Osteoblast (primary cell): ENCODE results near the gene SPTBN1. TPM values are rescaled to one million over a fixed set of nuclear protein-coding genes. Genes with fewer than 3 reads are reported as not detected.

Experiments used
- DNase-seq: peaks from one replicate; pipeline ENCODE4 v3.0.0; 2011; ENCODE audit warnings: low spot score, mixed read lengths; ENCODE audit not compliant: insufficient read length; ENCODE audit errors: missing footprints
- H2AFZ ChIP-seq: 2 replicates; pipeline ENCODE4 v1.6.0; 2011; ENCODE audit warnings: mild to moderate bottlenecking, low read length
- H3K27ac ChIP-seq: 2 replicates; pipeline ENCODE4 v1.5.1; 2011; ENCODE audit warnings: mild to moderate bottlenecking, low read depth, low read length, moderate library complexity
- H3K27me3 ChIP-seq: 2 replicates; pipeline ENCODE4 v1.6.0; 2012; ENCODE audit warnings: mild to moderate bottlenecking, control low read depth, inconsistent platforms, low read length, moderate library complexity; ENCODE audit not compliant: insufficient read depth
- H3K36me3 ChIP-seq: 2 replicates; pipeline ENCODE4 v1.5.1; 2011; ENCODE audit warnings: mild to moderate bottlenecking, low read length, control low read depth, moderate library complexity; ENCODE audit not compliant: insufficient read depth
- H3K4me1 ChIP-seq: 2 replicates; pipeline ENCODE4 v1.5.1; 2011; ENCODE audit warnings: mild to moderate bottlenecking, low read length, control low read depth, moderate library complexity; ENCODE audit not compliant: insufficient read depth
- H3K4me2 ChIP-seq: 2 replicates; pipeline ENCODE4 v1.6.0; 2011; ENCODE audit warnings: mild to moderate bottlenecking, low read length; ENCODE audit not compliant: insufficient read depth
- H3K4me3 ChIP-seq: fragments of 200-600 bp; sonication (generic); 3 replicates; pipeline ENCODE4 v1.5.1; 2012; ENCODE audit warnings: mild to moderate bottlenecking, low read length, inconsistent platforms; ENCODE audit not compliant: insufficient read depth
- H3K79me2 ChIP-seq: 2 replicates; pipeline ENCODE4 v1.6.0; 2012; ENCODE audit warnings: mild to moderate bottlenecking, low read length, control low read depth, inconsistent platforms; ENCODE audit not compliant: insufficient read depth
- H3K9me3 ChIP-seq: 2 replicates; pipeline ENCODE4 v1.5.1; 2011; ENCODE audit warnings: low read depth, low read length, control low read depth
- H4K20me1 ChIP-seq: 2 replicates; pipeline ENCODE4 v1.6.0; 2012; ENCODE audit warnings: mild to moderate bottlenecking, low read length, control low read depth; ENCODE audit not compliant: insufficient read depth
- total RNA-seq: library from RNA; depleted of rRNA; stranded (reverse); fragments of >200 nt; gene quantifications from 2 replicates; pipeline ENCODE4 v1.2.3, GENCODE V29; 2012
- TF ChIP-seq, protein P1 (sequence below): IDR thresholded peaks from 2 replicates; pipeline ENCODE4 v1.5.1; 2011; ENCODE audit warnings: mild to moderate bottlenecking, low read depth, low read length, moderate library complexity; ENCODE audit errors: extremely low read depth

The SPTBN1 gene
- total RNA-seq, 1 donor: 249 TPM

DNA sequence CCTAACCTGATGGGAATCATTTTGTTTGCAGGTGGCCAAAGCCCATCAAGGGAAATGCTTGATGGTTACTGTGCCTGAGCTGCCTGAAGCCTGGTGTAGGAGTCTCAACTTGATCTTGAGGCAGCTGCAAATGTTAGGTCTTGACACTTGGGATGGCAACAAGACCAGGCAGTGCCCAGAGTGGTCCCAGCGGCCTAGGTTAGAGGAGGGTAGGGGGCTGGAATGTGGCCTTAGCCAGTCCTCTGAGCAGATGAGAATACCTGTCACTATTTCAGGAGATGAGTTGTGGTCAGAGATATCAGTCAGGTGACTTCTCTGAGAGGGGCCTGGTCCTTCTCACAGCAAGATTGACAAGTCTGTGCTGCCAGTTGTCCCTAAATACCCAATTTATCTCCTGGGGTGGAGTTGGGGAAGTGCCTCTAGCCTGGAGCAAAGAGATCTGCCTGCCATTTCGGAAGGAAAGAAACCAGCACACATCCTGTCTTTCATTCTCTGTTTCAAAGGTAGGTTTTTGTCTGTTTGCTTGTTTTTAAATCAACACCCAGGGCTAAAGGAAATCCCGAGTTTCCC, 13.4 kb downstream of the SPTBN1 start:
- H3K27ac ChIP-seq: peak overlapping the region; percentile 27
- TF ChIP-seq, protein P1, sequence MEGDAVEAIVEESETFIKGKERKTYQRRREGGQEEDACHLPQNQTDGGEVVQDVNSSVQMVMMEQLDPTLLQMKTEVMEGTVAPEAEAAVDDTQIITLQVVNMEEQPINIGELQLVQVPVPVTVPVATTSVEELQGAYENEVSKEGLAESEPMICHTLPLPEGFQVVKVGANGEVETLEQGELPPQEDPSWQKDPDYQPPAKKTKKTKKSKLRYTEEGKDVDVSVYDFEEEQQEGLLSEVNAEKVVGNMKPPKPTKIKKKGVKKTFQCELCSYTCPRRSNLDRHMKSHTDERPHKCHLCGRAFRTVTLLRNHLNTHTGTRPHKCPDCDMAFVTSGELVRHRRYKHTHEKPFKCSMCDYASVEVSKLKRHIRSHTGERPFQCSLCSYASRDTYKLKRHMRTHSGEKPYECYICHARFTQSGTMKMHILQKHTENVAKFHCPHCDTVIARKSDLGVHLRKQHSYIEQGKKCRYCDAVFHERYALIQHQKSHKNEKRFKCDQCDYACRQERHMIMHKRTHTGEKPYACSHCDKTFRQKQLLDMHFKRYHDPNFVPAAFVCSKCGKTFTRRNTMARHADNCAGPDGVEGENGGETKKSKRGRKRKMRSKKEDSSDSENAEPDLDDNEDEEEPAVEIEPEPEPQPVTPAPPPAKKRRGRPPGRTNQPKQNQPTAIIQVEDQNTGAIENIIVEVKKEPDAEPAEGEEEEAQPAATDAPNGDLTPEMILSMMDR: no peak
- peaks cover 28% of the 10 kb centered on the region for H4K20me1 ChIP-seq
- H3K4me1 ChIP-seq: peaks cover 30% of the 10 kb centered on the region
- peaks cover 88% of the 10 kb centered on the region for H3K79me2 ChIP-seq
- H3K36me3 ChIP-seq: no peaks in the 10 kb centered on the region
- no peaks in the 10 kb centered on the region for H3K27me3 ChIP-seq
- DNase-seq: no peak
- H2AFZ ChIP-seq: no peak overlapping the region
- no peak overlapping the region for H3K4me2 ChIP-seq
- no peak overlapping the region for H3K4me3 ChIP-seq
- no peaks in the 10 kb centered on the region for H3K9me3 ChIP-seq

DNA sequence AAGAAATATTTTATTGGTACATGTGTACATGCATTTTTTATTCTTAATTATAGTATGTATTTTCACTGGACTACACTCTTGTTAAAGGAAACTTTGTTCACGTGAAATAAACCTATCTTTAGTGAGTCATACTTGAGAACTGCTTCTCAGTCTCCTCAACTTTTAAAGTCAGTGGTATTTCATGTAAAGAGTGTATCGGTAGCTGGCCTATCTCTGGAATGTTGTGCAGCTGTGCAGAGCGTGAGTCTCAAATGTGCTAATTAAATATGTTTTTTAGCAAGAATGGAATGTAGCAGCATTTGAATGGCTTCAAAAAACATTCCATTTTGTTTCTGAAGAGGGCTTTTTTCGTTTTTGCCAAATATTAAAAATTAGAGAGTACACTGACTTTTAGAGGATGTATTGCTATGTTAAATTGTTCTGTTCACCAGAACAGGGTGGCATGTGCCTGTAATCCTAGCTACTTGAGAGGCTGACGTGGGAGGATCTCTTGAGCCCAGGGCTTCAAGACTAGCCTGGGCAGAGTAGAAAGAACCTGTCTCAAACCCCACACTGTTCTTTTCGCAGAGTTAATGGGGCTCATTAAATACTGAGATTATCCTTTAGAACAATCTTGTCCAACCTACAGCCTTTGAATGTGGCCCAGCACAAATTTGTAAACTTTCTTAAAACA, 14.3 kb downstream of the SPTBN1 start:
- Histone ChIP-seq H3K36me3 (no peaks in the 10 kb centered on the region), H3K4me3 (no peak overlapping the region), H3K27ac (peak overlapping the region; percentile 40), H4K20me1 (peaks cover 29% of the 10 kb centered on the region), H3K27me3 (no peaks in the 10 kb centered on the region), H2AFZ (no peak overlapping the region), H3K4me2 (no peak overlapping the region), H3K9me3 (no peaks in the 10 kb centered on the region), H3K4me1 (peaks cover 30% of the 10 kb centered on the region), H3K79me2 (peaks cover 86% of the 10 kb centered on the region)
- TF ChIP-seq, protein P1: no peak
- no peak for DNase-seq

DNA sequence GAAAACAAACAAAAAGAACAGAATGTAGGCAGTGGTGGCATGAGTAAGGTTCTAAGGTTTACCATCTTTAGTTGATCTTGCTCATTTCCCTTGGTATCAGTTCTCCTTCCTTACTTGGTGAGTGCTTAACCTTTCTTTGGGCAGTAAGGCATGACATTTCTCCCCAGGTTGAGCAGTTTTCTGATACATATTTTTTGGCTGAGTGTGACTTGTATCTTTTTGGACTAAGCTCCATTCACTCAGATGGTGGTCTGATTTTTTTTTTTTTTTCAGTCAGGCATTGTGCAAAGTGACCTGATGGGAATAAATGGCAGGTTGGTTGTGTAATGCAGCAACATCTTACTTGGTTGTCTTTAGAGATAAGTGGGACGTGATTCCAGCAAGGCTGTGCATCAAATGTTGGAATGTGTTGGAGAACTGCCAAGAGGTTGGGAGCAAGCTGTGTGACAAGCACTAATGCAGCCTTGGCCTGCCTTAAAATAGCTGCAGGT, 15.1 kb downstream of the SPTBN1 start:
- no peaks in the 10 kb centered on the region for H3K27me3 ChIP-seq
- no peaks in the 10 kb centered on the region for H3K9me3 ChIP-seq
- H3K27ac ChIP-seq: peak overlapping the region; percentile 40
- peaks cover 36% of the 10 kb centered on the region for H4K20me1 ChIP-seq
- H3K4me3 ChIP-seq: no peak overlapping the region
- H3K4me2 ChIP-seq: no peak overlapping the region
- TF ChIP-seq, protein P1: no peak
- H3K36me3 ChIP-seq: no peaks in the 10 kb centered on the region
- DNase-seq: no peak
- peaks cover 30% of the 10 kb centered on the region for H3K4me1 ChIP-seq
- no peak overlapping the region for H2AFZ ChIP-seq
- H3K79me2 ChIP-seq: peaks cover 88% of the 10 kb centered on the region

DNA sequence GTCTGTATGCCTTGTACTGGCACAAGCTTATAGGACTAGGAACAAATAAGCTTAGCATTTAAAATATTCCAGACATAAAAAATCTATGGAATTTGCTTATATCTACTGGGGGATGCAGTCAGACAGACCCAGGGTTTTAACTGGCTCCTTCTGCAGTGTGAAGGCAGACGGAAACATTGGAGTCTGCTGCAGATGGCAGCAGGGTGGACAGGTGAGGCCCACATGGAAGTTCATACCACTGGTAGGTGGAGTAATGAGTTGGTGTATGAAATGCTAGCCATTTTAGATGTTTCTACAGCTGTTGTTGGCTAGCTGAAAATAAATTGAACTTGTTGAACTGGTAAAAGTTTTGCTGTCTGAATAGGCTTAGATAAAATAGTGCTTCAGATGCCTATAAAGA, 17.7 kb downstream of the SPTBN1 start:
- Histone ChIP-seq H3K36me3 (no peaks in the 10 kb centered on the region), H3K4me3 (no peak overlapping the region), H3K4me1 (peaks cover 27% of the 10 kb centered on the region), H3K4me2 (no peak overlapping the region), H4K20me1 (peaks cover 34% of the 10 kb centered on the region), H3K79me2 (peaks cover 91% of the 10 kb centered on the region), H2AFZ (no peak overlapping the region), H3K27me3 (no peaks in the 10 kb centered on the region), H3K27ac (no peak overlapping the region), H3K9me3 (no peaks in the 10 kb centered on the region)
- DNase-seq: no peak
- TF ChIP-seq, protein P1: no peak
